NCI-H524 treated with DMSO at 0.1 percent for 48 hours (cell line): ENCODE results near the gene LZTFL1.

ENCODE experiments used
- DNase-seq: peaks from one replicate; lab custom pipeline; 2025; lab: John Stamatoyannopoulos, UW

Gene LZTFL1

DNA sequence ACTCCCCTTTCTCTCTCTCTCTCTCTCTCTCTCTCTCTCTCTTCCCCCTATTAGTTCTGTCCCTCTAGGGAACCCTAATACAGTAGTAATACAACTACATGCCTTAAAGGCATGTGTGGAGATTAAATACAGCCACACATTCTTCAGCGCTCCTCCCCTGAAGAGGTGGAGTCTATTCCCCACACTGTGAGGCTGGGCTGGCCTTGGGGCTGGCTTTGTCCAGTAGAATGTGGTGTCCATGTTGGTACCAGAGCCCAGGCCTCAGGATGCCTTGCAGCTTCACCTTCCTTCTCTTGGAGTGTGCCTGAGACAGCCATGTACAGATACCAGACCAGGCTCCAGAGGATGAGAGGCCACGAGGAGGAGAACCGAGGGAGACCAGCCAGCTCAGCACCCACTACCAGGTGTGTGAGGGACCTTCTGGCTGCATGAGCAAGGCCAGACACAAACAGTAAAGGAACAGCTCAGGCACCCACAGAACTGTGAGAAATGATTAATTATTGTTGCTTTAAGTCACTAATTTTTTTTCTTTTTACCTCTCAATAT is 56.2 kb downstream of the LZTFL1 start:
- DNase-seq: no peak

DNA sequence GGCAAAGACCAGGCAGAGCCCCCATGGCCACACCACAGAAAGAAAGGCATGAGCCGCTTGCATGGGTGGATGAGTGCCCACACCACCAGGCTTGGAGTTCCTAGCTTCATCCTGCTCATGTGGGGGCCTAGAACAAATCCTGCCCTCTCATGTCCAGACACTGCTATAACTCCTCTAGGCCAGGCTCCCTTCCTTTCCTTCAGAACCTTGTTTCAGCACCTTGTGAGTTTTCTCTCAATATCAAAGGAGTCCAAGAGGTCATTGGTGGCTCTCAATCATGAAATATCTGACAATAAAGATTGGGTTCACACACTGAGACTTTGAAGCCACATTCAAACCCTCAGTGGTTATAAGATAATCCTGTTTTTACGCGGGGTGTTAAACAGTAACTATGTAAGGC is 58.3 kb downstream of the LZTFL1 start:
- no peak for DNase-seq

GRCh38 chr3:45782381-45782780 is 59.5 kb downstream of the LZTFL1 start:
- DNase-seq: no peak

- DNase-seq: no peak
Observed at GRCh38 chr3:45781841-45782240, 60.1 kb downstream of the LZTFL1 start.

GRCh38 chr3:45781271-45781670 is 60.6 kb downstream of the LZTFL1 start:
- DNase-seq: no peak

DNA sequence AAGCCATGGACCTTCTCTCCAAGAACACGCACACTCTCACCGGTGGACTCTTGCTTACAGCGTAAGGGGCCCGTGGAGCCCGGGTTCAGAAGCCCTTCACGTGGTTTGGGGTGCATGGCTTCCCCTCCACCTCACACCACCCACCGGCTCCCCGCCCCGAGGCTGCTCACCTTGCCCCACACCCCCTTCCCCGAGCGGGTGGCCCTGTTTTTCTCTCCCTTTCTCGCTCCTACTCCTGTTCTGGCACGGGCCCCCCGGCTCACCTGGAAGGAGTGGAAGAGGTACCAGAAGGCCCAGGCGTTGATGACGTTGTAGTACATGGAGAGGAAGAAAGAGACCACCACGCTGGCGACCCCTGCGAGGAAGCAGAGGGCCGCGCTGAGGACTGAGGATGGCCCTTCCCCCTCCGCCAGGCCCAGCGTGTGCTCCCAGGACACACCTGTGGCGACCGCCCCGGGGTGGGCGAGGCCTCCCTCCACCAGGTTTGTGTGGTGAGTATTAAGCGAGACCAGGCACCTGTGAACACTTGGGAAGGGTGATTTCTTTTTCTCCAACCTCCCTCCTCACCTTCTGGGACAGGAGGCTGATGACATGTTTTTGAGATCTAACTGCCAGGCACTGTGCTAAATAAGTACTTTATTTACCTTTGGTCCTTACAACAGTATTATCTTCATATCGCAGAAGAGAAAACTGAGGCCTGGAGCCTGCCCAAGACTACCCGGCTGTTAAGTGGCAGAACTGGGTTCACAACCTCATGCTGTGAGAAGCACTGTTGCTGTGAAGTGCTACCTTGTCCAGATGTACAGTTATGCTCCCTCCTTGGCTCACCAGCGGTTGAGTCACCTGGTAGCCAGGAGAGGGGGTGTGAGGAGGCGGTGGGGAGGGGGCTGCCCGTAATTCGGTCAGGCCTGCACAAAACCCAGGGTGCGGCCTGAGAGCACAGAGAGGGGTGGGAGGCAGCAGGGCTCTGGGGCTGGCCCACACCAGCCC is 61.9 kb downstream of the LZTFL1 start:
- DNase-seq: no peak

- DNase-seq: no peak
Observed at GRCh38 chr3:45778761-45779201, 63.1 kb downstream of the LZTFL1 start.

- no peak for DNase-seq
Observed at GRCh38 chr3:45777746-45778386, 64.1 kb downstream of the LZTFL1 start.

- no peak for DNase-seq
Observed at GRCh38 chr3:45777111-45777745, 64.7 kb downstream of the LZTFL1 start.

DNA sequence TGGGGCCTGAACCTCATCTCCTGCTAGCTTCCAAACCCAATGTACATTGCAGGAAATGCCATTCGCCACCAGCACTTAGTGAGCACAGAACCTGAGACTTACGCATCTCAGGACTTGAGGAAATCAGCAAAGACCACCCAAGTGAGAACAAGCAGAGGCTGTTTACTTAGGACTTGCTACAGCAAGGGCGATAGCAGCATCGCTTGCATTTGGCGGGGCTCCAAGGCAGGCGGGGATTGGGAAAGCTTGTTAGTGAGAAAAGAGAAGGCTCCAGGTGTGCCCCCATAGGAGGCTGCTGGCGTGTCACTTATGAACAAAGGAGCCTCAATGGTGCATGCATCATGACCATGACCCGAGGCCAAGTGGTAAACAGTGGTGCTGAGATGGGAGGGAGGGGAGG is 65.3 kb downstream of the LZTFL1 start:
- no peak for DNase-seq

DNA sequence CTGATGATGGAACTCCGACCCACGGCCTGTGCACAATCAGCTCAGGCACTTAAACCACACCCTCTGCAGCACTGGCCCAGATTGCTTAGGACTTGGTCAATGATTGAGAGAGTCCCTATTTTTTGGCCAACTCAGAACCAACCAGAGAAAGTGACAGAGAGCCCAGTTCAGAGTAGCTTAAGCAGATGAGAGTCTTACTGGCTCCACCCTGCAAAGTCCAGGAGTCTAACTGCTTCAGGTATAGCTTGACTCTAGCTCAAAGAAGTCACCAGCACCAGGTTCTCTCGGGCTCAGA is 65.7 kb downstream of the LZTFL1 start:
- DNase-seq: no peak

DNA sequence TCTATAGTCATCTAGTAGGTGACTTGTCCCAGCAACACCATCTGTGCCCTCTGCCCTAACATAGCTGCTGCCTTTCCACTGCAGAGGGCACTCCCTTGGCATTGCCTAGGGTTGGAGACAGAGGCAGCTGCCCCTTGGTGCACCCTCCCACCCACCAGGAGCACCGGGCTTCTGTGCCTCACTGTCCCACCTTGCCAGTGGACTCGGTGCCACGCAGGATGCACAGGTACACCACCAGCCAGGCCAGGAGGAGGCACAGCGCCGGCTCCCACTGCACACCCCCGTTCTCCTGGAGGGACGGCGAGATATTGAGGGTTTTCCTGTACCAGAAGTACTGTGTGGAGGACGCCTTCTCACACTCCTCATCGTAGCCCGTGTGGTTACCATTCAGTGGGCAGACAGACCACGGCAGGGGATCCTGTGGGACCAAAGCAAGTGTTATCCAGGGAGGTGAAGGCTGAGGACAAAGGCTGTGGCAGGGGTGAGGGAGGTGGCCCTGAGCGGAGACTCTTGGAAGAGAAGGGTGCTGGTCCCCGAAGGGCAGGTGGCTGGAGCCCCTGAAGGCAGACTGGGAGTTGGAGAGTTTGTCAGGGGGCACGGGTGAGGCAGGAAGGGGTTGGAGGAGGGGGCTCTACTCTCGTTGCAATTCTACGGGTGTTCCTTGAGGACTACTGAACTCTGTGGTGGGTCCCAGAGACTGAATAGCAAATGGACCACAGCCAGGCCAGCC is 66.2 kb downstream of the LZTFL1 start:
- DNase-seq: no peak

- no peak for DNase-seq
Observed at GRCh38 chr3:45774581-45775521, 67.1 kb downstream of the LZTFL1 start.

- DNase-seq: no peak
Observed at GRCh38 chr3:45773714-45774449, 68.0 kb downstream of the LZTFL1 start.
